ENCODE results near the gene RRAS2.

RRAS2 gene

GRCh38 chr11:14262271-14262846, 96.6 kb downstream of the RRAS2 start:
- no peak for DNase-seq
- in situ Hi-C loops (cut with HindIII; ENCODE audit: low pct_ligation_motif_present, low sequenced_read_pairs) = no loop called here
- Histone ChIP-seq H3K36me3 (replicated peaks) (peaks cover 18% of the 10 kb centered on the region), H3K27ac (no peak overlapping the region), H3K27me3 (replicated peaks) (no peaks in the 10 kb centered on the region), H3K4me3 (ENCODE audit: low read depth, low read length) (no peak overlapping the region)
- no peak for TF ChIP-seq CTCF (IDR thresholded peaks at IDR 0.05; ENCODE audit: low read depth, low read length, missing control alignments)

- peaks cover 17% of the 10 kb centered on the region for H3K36me3 ChIP-seq (replicated peaks)
- H3K27ac ChIP-seq = no peak overlapping the region
- no peak for TF ChIP-seq CTCF (IDR thresholded peaks at IDR 0.05; ENCODE audit: low read depth, low read length, missing control alignments)
- no peak overlapping the region for H3K4me3 ChIP-seq (ENCODE audit: low read depth, low read length)
- in situ Hi-C loops (cut with HindIII; ENCODE audit: low pct_ligation_motif_present, low sequenced_read_pairs) = no loop called here
- no peaks in the 10 kb centered on the region for H3K27me3 ChIP-seq (replicated peaks)
- DNase-seq = no peak
These were observed 97.9 kb downstream of the RRAS2 start for GRCh38 chr11:14261066-14261465.

- in situ Hi-C loops (cut with HindIII; ENCODE audit: low pct_ligation_motif_present, low sequenced_read_pairs) = no loop called here
- no peak overlapping the region for H3K27ac ChIP-seq
- no peak for DNase-seq
- H3K36me3 ChIP-seq (replicated peaks) = peaks cover 5% of the 10 kb centered on the region
- H3K4me3 ChIP-seq (ENCODE audit: low read depth, low read length) = no peak overlapping the region
- TF ChIP-seq CTCF (IDR thresholded peaks at IDR 0.05; ENCODE audit: low read depth, low read length, missing control alignments) = no peak
- H3K27me3 ChIP-seq (replicated peaks) = no peaks in the 10 kb centered on the region
These were observed 99.1 kb downstream of the RRAS2 start for GRCh38 chr11:14259878-14260277.

GRCh38 chr11:14259186-14259784, 99.7 kb downstream of the RRAS2 start:
- no peak overlapping the region for H3K4me3 ChIP-seq (ENCODE audit: low read depth, low read length)
- in situ Hi-C loops (cut with HindIII; ENCODE audit: low pct_ligation_motif_present, low sequenced_read_pairs) = no loop called here
- no peaks in the 10 kb centered on the region for H3K36me3 ChIP-seq (replicated peaks)
- no peaks in the 10 kb centered on the region for H3K27me3 ChIP-seq (replicated peaks)
- peak; percentile 16 for TF ChIP-seq CTCF (IDR thresholded peaks at IDR 0.05; ENCODE audit: low read depth, low read length, missing control alignments)
- no peak overlapping the region for H3K27ac ChIP-seq
- no peak for DNase-seq

- Histone ChIP-seq H3K27ac (no peak overlapping the region), H3K4me3 (ENCODE audit: low read depth, low read length) (no peak overlapping the region), H3K27me3 (replicated peaks) (no peaks in the 10 kb centered on the region), H3K36me3 (replicated peaks) (no peaks in the 10 kb centered on the region)
- TF ChIP-seq CTCF (IDR thresholded peaks at IDR 0.05; ENCODE audit: low read depth, low read length, missing control alignments) = no peak
- DNase-seq = peak; percentile 21
- in situ Hi-C loops (cut with HindIII; ENCODE audit: low pct_ligation_motif_present, low sequenced_read_pairs) = no loop called here
These were observed 100.6 kb downstream of the RRAS2 start for GRCh38 chr11:14258221-14258935.
